DMS 273 treated with DMSO at 0.1 percent for 48 hours (cell line): Measurements from ENCODE around the gene CD3G.
"Not testable (repeated sequence)": the region's sequence is repeated elsewhere in the genome, so short reads cannot be mapped to it uniquely, and the experiment has no call there.

Experiments
- DNase-seq: peaks from one replicate; lab custom pipeline; 2025; lab: John Stamatoyannopoulos, UW

The CD3G gene

DNA sequence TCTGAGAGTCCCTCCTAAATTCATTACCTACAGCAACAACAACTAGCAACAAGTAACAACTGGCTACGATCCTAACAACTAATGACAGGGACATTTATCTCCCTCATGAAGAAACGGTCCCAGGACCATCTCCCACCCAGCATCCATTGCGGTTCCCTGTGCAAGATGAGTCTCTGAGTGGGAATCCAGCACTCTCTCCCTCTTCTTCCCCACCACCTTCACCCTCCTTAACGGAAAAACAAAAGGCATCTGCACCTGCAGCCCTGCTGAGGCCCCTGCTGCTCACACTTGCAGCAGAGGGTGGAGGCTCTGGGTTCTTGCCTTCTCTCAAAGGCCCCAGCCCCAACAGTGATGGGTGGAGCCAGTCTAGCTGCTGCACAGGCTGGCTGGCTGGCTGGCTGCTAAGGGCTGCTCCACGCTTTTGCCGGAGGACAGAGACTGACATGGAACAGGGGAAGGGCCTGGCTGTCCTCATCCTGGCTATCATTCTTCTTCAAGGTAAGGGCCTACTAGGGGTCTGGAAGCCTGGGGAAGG, at the start of gene CD3G:
Gene CD3G, plus strand, starts transcription at position 364 of the 535 bp plus-strand sequence. Its CDS starts 80 bp downstream, at position 444.
- DNase-seq: no peak

DNA sequence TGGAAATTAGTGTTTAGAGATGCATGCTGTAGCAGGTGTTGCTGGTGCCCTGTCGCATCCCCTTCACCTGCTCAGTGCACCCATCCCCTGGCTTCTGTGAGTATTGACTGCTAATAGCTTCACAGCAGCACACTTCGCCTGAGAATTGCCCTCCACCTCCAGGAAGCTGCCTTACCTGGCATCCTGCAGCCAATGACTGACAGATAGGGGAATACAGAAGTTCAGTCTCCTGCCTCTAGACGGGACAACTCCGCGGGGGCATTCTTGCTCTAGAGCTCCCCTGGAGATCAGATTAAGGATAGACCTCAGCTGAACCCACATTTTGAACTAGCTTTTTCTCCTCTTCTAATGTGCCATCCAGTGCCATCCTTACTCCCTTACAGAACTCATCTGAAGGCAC, 48.9 kb upstream of the CD3G start:
- DNase-seq: no peak

DNA sequence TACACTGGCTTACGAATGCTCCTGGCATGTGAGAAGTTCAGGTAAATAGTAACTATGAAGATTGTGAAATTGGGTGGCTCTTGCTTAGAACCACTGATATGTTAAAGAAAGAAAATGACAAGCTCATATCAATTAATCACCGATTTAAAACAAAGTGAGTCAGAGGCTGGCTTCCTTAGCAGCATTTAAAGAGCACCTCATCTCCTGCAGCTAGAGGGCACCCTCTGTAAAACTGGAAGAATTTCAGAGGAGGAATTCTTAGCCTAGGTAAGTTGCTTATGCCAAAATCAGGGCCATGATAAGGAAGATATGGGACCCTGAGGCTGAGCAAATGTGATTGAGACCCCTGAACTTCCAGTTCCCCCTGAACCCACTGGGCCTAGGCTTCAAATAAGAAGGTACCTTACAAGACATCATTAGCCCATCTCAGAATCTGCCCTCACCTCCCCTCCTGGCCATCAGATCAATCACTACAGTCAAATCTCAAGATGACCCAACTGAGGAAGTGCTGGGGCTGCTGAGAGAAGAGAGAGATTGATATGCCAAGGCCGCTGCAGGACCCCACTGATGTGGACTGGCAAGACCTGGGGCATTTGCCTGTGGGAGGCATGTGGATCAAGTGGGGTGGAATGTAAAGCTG, 48.2 kb upstream of the CD3G start:
- DNase-seq: no peak

DNA sequence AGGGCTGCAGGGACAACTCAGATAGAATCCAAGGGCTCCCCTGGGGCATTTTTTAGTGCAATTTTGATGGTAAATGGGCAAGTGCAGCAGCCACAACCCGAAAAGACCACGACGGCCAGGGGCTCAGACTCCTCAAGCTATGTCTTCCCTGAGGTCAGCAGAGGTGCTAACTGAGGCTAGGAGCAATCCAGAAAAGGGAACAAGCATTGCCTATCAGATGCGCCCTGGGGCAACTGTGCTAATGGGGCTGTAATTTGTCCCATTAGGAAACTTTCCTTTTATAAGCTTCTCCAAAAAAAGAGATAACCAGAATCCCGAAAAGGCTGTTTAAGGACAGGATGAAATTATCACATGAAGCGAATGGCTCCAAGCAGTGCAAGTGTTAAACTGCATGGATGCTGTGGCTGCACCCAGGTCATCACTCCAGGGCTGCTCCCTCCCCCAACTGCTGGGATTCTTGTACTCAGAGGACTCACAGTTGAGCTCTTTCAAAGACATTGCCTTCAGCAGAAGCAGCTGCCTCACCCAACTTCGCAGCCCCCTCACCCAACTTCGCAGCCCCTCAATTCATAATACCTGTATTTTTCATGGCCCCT, 42.4 kb upstream of the CD3G start:
- DNase-seq: no peak

DNA sequence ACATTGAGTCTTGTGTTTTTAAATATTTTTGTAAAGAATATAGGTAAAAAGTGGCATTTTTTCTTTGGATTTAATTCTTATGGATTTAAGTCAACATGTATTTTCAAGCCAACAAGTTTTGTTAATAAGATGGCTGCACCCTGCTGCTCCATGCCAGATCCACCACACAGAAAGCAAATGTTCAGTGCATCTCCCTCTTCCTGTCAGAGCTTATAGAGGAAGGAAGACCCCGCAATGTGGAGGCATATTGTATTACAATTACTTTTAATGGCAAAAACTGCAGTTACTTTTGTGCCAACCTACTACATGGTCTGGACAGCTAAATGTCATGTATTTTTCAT, 39.9 kb upstream of the CD3G start:
- DNase-seq: no peak

DNA sequence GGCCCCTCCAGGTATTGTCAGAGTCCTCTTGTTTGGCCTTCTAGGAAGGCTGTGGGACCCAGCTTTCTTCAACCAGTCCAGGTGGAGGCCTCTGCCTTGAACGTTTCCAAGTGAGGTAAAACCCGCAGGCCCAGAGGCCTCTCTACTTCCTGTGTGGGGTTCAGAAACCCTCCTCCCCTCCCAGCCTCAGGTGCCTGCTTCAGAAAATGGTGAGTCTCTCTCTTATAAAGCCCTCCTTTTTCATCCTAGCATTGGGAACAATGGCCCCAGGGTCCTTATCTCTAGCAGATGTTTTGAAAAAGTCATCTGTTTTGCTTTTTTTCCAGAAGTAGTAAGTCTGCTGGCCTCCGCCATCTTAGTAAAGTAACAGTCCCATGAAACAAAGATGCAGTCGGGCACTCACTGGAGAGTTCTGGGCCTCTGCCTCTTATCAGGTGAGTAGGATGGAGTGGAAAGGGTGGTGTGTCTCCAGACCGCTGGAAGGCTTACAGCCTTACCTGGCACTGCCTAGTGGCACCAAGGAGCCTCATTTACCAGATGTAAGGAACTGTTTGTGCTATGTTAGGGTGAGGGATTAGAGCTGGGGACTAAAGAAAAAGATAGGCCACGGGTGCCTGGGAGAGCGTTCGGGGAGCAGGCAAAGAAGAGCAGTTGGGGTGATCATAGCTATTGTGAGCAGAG, 39.4 kb upstream of the CD3G start, which contains the start of gene CD3E:
Gene CD3E, plus strand, starts transcription at position 163 of the 681 bp plus-strand sequence. Its CDS starts 223 bp downstream, at position 386.
- DNase-seq: no peak

DNA sequence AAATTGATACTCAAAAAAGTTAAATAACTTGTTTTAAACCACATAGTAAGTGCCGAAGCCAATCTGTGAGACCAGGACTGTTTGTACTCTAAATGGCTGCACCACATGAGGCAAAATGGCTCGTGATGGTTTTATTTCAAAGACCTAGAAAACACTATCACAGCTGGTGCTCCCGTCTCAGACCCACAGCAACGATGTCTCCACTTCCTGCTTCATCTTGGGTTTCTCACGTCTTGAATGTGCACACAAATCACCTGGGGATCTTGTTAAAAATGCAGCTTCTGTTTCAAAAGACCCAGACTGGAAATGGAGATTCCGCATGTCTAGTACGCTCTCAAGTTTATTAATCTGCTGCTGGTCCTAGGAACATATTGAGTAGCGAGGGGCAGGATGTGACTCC, 38.4 kb upstream of the CD3G start:
- DNase-seq: no peak

DNA sequence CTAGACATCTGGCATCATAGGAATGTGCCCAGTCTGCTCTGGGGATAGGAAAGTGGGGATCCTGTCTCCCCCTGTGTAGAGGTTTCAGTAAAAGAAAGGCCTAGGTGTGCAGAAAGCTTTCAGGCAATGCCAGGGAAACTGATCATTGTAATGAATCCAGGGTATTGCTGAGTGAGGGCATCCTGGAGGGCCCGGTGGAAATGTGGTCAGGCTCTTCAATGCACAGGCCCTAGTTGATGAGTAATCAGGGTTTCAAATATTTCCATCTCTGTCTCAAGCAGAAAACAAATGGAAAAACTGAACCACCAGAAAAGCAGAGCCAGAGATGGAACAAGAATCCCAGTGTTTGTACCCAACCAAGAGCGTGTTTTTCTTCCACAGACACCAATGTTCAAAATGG, 37.6 kb upstream of the CD3G start:
- DNase-seq: no peak

DNA sequence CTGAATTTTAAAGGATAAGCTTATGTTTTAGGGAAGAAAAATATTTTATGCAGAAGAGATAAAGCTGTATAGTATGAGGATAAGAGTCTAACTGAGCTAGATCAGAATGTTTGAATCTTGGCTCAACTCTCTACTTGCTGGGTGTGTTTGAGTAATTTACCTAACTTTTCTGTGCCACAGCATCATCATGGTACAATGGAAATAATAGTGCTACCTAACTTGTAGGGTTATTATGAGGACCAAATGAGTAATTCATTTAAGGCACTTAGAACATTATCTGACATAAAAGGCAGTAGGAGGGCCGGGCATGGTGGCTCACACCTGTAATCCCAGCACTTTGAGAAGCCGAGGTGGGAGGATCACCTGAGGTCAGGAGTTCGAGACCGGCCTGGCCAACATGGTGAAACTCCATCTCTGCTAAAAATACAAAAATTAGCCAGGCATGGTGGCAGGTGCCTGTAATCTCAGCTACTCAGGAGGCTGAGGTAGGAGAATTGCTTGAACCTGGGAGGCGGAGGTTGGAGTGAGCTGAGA, 35.1 kb upstream of the CD3G start:
- DNase-seq: not testable (repeated sequence)

DNA sequence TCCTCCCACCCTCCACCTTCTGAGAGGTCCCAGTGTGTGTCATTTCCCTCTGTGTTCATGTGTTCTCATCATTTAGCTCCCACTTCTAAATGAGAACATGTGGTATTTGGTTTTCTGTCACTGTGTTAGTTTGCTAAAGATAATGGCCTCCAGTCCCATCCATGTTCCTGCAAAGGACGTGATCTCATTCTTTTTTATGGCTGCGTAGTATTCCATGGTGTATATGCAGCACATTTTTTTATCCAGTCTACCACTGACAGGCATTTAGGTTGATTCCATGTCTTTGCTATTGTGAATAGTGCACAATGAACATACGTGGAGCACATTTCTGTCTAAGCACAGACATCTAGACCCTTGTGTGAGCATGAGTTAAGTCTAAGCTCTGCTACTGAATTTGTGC, 33.9 kb upstream of the CD3G start:
- no peak for DNase-seq

DNA sequence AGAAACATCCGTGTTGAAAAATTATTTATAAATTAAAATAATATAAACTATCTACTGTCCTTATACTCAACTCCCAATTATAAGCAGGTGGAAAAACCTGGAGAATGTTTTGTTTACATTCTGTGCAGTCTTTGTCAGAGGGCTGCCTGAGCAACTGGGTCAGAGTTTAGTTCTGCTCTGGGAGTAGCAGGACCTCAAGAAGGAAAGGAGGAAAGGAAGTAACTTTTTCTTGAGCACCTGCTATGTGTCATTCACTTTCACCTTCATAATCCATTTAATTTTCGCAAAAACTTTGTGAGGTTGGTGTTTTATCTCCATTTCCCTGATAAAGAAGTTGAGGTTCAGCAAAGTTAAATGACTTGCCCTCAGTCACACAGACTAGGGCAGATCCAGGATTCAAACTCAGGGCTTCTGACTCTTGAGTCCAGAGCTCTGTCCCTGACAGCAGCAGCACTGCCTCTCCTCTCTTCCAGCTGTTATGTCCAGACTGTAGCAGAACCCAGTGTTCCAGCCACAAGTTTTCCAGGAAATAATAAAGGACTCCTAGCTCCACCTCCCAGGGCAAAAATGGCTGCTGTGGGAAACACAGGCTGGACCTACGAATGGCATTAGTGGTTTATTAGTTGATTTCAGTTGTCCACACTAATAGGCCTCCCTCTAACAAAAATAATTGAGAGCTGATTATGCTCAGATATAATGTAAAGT, 33.2 kb upstream of the CD3G start:
- DNase-seq: no peak

DNA sequence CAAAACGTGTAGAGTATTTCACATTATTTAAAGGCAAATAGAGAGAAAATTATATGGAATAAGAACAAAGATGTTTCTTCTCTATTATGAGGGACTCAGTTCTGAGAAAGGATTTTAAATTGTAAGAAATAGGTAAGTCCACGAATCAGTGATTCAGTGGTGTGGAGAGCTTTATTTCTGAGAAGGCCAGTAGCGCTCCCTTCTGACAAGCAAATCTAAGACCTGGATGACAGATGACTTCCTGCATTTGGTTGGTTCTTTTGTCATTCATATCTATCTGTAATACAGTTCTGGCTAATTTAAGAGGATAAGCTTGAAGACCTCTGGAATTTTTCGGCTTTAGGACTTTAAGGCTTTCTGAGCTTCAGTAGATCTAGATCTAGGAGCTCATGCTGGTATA, 32.6 kb upstream of the CD3G start:
- no peak for DNase-seq

DNA sequence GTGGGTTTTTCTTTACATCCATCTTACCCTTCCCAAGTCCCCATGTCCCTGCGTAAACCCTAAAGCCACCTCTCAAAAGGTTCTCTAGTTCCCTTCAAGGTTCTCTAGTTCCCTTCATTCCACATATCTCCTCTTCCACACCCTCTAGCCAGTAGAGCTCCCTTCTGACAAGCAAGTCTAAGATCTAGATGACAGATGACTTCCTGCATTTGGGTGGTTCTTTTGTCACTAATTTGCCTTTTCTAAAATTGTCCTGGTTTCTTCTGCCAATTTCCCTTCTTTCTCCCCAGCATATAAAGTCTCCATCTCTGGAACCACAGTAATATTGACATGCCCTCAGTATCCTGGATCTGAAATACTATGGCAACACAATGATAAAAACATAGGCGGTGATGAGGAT, 31.8 kb upstream of the CD3G start:
- DNase-seq: no peak

DNA sequence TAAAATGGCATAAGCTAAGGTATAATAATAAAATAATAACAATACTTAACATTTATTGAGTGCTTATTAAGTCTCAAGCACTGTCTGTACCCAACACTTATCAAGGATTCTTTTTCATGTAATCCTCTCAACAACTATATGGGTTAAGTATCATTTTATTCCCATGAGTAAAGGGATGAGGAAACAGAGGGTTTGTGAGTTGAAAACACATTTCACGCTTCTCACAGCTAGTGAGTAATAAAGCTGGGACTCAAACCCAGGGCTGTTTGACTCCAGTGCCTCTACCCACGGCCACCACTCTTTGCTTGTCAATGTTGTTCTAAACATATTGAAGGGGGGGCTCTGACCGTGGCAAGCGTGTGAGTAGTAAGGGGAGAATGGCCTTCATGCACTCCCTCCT, 30.9 kb upstream of the CD3G start:
- DNase-seq: no peak

DNA sequence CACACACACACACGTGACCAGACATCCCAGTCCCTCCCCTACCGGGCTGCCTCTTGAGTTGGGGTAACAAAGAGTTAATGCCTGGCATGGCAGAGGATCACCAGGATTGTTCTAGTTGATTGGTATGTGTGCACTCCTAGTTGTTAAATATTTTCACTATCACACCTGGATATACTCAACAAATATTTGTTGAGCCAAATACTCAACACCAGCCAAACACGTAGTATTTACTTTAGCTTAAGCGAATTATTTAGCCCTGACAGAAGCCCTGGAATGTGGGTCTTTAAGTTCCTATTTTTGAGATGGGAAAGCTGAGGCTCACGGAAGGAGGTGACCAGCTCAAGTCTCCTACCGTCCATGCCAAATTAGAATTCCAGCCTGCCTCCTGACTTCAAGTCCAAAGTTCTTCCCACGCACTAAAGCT, 29.1 kb upstream of the CD3G start:
- no peak for DNase-seq

DNA sequence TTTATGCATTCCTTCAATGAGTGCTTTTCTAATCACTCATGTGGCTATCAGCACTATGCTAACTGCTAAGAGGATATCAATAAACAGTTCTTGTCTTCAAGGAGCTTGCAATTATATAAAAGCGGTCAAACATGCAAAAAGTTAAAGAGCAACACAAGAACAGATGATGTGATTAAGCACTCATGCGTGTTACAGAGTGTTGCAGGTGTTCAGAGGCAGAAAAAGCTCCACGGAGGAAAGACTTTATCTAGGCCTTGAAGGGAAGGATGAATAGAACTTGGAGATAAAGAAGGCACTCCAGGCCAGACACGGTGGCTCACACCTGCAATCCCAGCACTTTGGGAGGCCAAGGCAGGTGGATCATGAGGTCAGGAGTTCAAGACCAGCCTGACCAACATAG, 26.0 kb upstream of the CD3G start:
- DNase-seq: no peak

DNA sequence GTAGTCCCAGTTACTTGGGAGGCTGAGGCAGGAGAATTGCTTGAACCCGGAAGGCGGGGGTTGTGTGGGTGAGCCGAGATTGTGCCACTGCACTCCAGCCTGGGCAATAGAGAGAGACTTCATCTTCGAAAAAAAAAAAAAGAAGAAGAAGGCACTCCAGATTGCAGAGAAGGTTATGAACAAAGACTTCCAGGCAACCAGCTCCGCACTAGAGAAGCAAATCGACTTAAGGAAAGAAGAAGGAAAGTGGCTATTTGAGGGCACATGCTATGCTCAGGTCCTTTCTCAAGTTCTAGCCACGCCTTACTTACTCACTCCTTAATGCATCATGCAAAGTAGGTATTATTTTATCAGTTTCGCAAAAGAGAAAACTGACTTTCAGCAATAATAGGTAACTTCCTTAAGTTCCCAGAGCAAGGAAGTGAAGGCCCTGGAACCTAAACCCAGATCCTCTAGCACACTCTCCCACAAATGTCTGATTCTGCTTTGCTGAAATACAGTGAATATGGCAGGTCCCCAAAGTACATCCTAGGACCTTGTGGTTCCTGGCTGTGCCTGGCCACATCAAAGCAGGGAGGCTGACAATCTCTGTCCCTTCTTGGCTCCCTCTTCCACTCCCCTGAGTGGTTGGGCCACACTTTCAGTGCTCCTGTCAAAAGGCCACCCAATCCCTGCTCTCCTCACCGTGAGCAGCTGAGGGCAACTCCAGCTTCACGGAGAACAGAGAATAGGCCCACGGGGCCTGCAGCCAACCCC, 25.4 kb upstream of the CD3G start:
- DNase-seq: no peak

DNA sequence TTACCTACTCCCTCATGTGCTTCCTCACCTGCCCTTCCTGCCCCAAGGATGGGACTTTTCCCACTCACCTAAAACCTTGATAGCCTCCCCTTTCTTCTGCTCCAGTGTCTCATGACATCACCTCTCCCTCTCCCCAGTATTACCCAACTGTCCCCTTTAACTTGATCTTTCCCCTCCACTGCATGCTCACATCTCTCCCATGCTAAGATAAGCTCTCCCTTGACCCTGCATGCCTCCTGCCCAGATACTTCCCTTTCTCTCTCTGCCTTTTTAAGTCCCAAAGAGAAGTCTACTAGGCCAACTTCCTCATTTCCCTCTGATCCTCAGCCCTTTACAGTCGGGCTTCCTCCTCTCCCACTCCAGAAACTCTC, 24.8 kb upstream of the CD3G start:
- no peak for DNase-seq

DNA sequence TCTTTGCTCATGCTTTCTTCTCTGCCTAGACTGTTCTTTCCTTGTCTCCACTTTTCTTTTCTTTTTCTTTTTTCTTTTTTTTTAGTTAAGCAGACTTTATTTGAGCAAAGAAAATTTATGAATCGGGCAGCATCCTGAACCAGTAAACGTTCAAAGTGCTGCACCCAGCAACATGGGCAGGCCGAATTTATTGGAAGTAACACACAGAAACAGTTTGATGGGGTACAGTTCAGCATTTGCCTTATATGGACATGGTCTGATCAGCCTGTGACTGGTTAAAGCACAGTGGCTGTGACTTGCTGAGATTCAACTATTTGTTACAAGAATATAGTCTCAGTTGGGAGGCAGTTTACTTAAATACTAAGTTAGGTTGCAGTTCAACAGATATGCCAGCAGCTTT, 23.6 kb upstream of the CD3G start:
- no peak for DNase-seq

DNA sequence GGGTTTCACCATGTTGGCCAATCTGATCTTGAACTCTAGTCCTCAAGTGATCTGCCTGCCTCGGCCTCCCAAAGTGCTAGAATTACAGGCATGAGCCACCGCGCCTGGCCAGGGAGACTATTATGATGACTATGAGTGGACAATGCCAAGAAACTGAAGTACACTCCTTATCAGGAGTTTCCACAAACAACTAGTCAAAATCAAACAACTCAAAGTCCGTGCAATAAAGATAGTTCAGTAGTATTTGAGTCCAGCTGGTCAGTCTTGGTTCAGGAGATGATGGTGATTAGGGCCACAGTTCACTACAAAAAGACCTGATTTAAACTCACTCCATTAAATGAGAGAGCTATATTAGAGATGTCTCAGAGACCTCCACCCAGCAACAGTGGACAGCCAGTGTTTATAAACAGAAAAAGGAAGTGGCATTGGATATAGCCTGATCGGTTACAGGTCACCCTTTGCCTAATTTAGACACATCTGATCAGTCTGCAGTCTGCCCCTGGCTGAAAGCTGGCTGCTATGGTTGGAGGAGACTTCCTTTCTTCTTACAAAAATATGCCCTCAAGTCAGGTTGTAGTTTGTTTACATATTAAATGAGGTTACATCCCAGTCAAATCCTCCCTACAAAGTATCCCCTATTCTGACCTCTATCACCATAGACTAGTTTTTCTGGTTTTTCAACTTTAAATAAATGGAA, 22.6 kb upstream of the CD3G start:
- DNase-seq: no peak

DNA sequence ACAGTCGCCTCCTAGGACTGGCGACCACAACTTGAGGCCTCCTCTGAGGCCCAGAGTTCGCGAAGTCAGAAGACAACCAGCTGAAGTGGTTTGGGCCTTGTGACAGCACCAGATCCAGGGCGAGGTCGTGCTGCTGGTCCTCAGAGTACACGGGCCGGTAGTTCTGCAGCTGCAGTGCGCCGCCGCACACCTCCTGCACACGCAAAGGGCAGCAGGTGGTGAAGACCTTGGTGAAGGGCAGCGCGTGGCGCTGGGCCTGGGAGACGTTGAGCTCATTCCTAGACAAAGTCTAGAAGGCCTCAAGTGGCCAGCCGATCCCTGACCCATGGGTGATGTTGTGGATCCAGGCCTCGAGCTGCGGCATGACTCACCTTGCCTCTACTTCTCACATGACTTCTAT, 21.4 kb upstream of the CD3G start:
- DNase-seq: no peak
